ENCODE results near the gene FKBP5.

DNA sequence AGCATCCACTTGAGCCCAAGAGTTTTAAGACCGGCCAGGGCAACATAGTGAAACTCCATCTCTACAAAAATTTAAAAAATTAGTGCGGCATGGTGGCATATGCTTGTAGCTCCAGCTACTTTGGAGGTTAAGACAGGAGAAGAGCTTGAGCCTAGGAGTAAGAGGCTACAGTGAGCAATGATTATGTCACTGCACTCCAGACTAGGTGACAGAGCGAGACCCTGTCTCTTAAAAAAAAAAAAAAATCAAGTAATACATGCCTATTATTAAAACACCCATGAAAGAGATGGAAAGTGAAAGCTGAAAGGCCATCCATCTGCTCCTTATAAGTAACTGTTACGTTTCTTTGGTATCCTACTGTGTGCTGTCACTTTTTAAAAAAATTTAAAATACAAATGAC, 66.4 kb downstream of the FKBP5 start:
- TF ChIP-seq, protein P1, sequence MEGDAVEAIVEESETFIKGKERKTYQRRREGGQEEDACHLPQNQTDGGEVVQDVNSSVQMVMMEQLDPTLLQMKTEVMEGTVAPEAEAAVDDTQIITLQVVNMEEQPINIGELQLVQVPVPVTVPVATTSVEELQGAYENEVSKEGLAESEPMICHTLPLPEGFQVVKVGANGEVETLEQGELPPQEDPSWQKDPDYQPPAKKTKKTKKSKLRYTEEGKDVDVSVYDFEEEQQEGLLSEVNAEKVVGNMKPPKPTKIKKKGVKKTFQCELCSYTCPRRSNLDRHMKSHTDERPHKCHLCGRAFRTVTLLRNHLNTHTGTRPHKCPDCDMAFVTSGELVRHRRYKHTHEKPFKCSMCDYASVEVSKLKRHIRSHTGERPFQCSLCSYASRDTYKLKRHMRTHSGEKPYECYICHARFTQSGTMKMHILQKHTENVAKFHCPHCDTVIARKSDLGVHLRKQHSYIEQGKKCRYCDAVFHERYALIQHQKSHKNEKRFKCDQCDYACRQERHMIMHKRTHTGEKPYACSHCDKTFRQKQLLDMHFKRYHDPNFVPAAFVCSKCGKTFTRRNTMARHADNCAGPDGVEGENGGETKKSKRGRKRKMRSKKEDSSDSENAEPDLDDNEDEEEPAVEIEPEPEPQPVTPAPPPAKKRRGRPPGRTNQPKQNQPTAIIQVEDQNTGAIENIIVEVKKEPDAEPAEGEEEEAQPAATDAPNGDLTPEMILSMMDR (conservative IDR thresholded peaks at IDR 0.05; ENCODE audit: low read length) = no peak
- TF ChIP-seq EZH2phosphoT487 (IDR thresholded peaks at IDR 0.05; ENCODE audit: borderline replicate concordance, low read depth, low read length) = no peak
